Left kidney (tissue), 8 donors: ENCODE data around the gene BMF. TPM values are rescaled to one million over a fixed set of nuclear protein-coding genes. Genes with fewer than 3 reads are reported as not detected.
"Not testable (repeated sequence)": the region's sequence is repeated elsewhere in the genome, so short reads cannot be mapped to it uniquely, and the experiment has no call there.

ENCODE experiments used
- DNase-seq: peaks from one replicate; pipeline ENCODE4 v3.0.0-alpha.2; 2013
- long read RNA-seq, 8 donors: transcript quantifications; one replicate each; lab custom pipeline, GENCODE V29; 2026
- polyA plus RNA-seq: library from polyadenylated mRNA; unstranded; fragments of 120-200 nt; gene quantifications from one replicate; pipeline ENCODE4 v1.2.1, GENCODE V29; 2013; ENCODE audit not compliant: insufficient read length

The BMF gene, protein sequence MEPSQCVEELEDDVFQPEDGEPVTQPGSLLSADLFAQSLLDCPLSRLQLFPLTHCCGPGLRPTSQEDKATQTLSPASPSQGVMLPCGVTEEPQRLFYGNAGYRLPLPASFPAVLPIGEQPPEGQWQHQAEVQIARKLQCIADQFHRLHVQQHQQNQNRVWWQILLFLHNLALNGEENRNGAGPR
- polyA plus RNA-seq, result 45.3 TPM
- long read RNA-seq, donor 1, full-length matches to known transcripts, result 5 of 23 reads
- long read RNA-seq, donor 1, partial matches to known transcripts, result 18 of 23 reads
- long read RNA-seq, donor 1, other reads (novel, unspliced or antisense), result 0 of 23 reads
- long read RNA-seq, donor 2, full-length matches to known transcripts, result 5 of 5 reads
- long read RNA-seq, donor 2, partial matches to known transcripts, result 0 of 5 reads
- long read RNA-seq, donor 2, other reads (novel, unspliced or antisense), result 0 of 5 reads
- long read RNA-seq, donor 3, full-length matches to known transcripts, result 4 of 4 reads
- long read RNA-seq, donor 3, partial matches to known transcripts, result 0 of 4 reads
- long read RNA-seq, donor 3, other reads (novel, unspliced or antisense), result 0 of 4 reads
- long read RNA-seq, donor 4, result 0 reads
- long read RNA-seq, donor 5, full-length matches to known transcripts, result 5 of 5 reads
- long read RNA-seq, donor 5, partial matches to known transcripts, result 0 of 5 reads
- long read RNA-seq, donor 5, other reads (novel, unspliced or antisense), result 0 of 5 reads
- long read RNA-seq, donor 6, full-length matches to known transcripts, result 5 of 18 reads
- long read RNA-seq, donor 6, partial matches to known transcripts, result 13 of 18 reads
- long read RNA-seq, donor 6, other reads (novel, unspliced or antisense), result 0 of 18 reads
- long read RNA-seq, donor 7, full-length matches to known transcripts, result 4 of 9 reads
- long read RNA-seq, donor 7, partial matches to known transcripts, result 5 of 9 reads
- long read RNA-seq, donor 7, other reads (novel, unspliced or antisense), result 0 of 9 reads
- long read RNA-seq, donor 8, result 0 reads

DNA sequence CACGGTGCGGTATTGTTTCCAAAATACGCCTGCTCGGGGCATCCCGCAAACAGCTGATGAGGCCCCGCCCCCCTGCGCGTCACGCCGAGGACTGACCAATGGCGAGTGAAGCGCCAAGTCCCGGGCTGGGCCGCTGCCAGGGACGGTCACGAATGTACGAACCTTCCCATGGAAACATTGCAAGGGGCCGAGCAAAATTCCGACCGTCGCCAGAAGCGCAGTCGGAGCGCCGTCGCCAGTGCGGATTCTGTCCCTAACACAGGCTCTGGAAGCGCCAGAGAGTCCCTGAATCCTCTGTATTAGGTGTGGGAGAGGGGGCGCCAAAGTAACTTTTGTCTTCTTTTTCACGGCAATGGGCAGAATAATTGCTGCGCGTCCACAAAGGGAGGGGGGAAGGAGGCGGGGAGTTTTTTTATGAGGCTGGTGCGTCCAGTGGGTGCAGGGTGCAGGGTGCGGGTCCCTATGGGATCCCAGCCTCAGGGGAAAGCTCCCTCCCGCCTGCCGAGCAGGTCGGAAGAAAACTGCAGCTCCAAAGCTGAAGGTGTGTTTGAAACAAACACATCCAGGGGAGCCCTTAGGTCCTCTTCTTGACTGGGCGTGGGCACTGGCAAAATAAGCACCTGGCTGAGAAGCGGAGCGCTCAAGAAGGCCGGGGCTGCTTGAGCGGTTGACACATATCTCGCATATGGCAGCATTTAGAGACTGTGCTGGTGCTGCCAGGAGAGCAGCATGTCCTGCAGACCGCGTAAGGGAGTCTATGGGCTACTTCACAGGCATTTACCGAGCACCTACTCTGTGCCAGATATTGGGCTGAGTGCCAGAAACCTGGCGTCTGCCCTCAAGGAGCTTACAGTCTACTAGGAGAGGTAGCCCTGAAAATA, at the start of gene BMF:
Gene BMF (minus strand): TSS at position 25 of the 881 bp plus-strand sequence. CDS start 2,793 bp downstream, outside the sequence.
- DNase-seq, result peak; percentile 99

GRCh38 chr15:40157778-40158447, 49.2 kb upstream of the BMF start:
- no peak for DNase-seq

GRCh38 chr15:40155270-40155910, 46.7 kb upstream of the BMF start:
- DNase-seq, result peak; percentile 46

DNA sequence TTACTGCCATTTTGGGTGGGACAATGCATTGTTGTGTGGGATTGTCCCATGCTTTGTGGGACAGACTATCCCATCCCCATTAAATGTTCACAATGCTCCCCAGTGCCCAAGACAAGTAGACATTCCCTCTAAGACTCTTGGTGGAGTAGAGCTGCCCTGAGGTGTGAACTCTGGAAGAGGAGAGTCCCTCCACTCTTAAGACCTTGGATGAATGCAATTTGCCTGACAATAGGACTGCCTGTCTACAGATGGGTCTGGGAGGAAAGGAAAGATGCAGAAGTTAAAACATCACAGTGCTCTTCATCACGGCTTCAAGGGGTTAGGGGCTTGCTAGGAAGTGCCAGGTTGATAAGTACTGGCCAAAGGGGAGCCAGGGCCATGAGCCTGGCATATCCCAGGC, 46.1 kb upstream of the BMF start:
- not testable (repeated sequence) for DNase-seq

- no peak for DNase-seq
These were observed 43.3 kb upstream of the BMF start for GRCh38 chr15:40151991-40152390.

DNA sequence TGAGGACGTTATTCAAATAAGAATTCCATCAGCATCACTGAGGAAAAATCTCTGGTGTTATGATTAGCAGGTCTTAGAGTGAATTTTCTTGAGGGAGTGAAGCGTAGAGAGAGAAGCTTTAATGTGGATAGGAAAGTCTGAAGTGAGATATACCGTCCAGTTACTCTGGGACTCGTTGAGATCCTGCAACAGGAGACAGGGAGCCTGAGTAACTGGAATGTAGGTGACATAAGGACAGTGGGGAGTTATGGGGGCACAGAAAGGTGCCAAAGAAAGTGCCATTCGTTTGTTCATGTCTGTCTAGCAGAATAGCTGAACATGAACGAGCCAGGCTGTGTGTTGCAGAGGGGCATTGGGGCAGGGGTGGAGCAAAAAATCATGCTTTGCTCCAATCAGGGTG, 42.8 kb upstream of the BMF start:
- no peak for DNase-seq

- DNase-seq, result no peak
These were observed 41.7 kb upstream of the BMF start for GRCh38 chr15:40150163-40150925.

GRCh38 chr15:40149339-40149738, 40.7 kb upstream of the BMF start:
- DNase-seq, result no peak

GRCh38 chr15:40146037-40146436, 37.4 kb upstream of the BMF start:
- no peak for DNase-seq

DNA sequence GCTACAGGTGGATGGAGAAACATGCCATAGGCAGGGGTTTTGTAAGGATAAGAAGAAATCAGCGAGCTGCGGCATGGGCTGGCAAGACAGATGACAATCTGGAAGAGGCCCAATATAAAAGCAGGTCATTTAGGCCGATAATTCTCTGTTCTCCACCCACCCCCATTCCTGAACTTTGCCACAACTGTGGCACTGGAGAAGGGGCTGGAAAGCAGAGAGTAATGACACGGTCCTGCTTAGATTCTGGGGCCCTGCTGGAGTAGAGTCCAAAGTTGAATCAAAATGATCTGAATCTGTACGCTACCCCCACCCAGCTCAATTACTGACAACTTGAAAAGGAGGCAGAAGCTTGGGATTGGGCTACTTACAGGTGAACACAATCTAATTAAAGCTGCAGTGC, 33.7 kb upstream of the BMF start:
- no peak for DNase-seq

DNA sequence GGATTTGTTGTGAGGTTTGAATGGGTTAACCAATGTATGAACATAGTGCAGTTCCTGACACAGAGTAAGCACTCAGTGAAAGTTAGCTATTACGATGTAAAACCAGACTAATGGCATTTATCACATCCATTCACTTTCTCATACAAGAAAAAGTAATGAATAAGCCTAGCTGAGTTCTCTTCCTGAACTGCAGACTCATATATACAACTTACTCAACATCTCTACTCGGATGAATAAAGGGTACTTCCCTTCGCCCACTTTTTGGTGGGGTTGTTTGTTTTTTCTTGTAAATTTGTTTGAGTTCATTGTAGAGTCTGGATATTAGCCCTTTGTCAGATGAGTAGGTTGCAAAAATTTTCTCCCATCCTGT, 29.5 kb upstream of the BMF start:
- DNase-seq, result not testable (repeated sequence)

- no peak for DNase-seq
These were observed 28.9 kb upstream of the BMF start for GRCh38 chr15:40137303-40138200.

GRCh38 chr15:40136470-40137302, 28.0 kb upstream of the BMF start:
- no peak for DNase-seq

- not testable (repeated sequence) for DNase-seq
These were observed 27.3 kb upstream of the BMF start for GRCh38 chr15:40135846-40136450.

- no peak for DNase-seq
These were observed 26.2 kb upstream of the BMF start for GRCh38 chr15:40134885-40135284.

DNA sequence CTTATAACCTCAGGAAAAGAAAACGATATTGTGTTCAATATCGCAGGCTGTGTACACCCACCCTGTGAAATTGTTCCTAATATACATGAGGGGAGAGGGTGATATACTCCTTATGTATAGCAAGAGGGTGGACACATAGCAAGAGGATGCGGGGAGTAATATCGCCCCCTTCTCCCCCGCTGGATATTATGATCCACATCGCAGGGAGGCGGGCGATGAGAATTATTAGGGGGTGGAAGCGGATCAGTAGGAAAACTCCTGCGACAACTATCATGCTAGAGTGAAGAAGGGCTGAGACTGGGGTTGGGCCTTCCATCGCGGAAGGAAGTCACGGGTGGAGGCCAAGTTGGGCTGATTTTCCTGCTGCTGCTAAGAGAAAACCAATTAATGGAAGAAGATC, 24.9 kb upstream of the BMF start:
- no peak for DNase-seq

GRCh38 chr15:40130799-40131502, 22.3 kb upstream of the BMF start:
- no peak for DNase-seq
